ENCODE results near the gene OR6C2.
"Not testable (repeated sequence)": the region's sequence is repeated elsewhere in the genome, so short reads cannot be mapped to it uniquely, and the experiment has no call there.

The OR6C2 gene

DNA sequence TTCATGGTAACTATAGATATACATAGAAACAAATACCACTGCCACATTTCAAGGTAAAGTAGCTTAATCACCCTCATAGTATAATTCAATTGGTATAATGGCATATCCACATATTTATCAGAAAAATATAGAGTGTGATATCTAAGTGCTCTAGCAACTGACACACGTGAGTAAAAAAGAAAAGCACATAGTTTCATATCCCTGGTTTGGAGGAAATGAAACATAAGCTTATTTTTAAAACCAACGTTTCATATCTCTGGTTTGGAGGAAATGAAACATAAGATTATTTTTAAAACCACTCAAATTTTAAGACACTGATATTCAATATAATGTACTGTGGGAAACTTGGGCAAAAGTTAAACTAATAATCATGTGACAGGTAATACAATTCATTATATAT, 24.0 kb downstream of the OR6C2 start:
- TF ChIP-seq, protein P1, sequence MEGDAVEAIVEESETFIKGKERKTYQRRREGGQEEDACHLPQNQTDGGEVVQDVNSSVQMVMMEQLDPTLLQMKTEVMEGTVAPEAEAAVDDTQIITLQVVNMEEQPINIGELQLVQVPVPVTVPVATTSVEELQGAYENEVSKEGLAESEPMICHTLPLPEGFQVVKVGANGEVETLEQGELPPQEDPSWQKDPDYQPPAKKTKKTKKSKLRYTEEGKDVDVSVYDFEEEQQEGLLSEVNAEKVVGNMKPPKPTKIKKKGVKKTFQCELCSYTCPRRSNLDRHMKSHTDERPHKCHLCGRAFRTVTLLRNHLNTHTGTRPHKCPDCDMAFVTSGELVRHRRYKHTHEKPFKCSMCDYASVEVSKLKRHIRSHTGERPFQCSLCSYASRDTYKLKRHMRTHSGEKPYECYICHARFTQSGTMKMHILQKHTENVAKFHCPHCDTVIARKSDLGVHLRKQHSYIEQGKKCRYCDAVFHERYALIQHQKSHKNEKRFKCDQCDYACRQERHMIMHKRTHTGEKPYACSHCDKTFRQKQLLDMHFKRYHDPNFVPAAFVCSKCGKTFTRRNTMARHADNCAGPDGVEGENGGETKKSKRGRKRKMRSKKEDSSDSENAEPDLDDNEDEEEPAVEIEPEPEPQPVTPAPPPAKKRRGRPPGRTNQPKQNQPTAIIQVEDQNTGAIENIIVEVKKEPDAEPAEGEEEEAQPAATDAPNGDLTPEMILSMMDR (IDR thresholded peaks at IDR 0.05; ENCODE audit: low read depth, low read length), result no peak
- no peak for DNase-seq (ENCODE audit: extremely low read depth, low read depth)

DNA sequence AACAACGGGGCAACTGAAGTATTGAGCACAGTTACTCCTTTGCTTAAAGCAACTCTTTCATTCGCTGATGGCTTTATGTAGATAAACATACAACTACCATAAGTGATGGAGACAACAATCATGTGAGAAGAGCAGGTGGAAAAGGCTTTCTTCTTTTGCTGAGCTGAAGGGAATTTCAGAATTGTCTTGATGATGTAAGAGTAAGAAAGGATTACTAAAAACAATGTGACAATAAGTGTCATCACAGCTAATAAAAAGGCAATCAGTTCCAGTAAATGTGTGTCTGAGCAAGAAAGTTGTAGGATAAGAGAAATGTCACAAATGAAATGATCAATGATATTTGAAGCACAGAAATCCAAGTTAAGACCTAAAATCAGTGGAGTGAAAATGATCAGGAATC, 25.4 kb downstream of the OR6C2 start:
- TF ChIP-seq, protein P1 (IDR thresholded peaks at IDR 0.05; ENCODE audit: low read depth, low read length), result no peak
- no peak for DNase-seq (ENCODE audit: extremely low read depth, low read depth)

DNA sequence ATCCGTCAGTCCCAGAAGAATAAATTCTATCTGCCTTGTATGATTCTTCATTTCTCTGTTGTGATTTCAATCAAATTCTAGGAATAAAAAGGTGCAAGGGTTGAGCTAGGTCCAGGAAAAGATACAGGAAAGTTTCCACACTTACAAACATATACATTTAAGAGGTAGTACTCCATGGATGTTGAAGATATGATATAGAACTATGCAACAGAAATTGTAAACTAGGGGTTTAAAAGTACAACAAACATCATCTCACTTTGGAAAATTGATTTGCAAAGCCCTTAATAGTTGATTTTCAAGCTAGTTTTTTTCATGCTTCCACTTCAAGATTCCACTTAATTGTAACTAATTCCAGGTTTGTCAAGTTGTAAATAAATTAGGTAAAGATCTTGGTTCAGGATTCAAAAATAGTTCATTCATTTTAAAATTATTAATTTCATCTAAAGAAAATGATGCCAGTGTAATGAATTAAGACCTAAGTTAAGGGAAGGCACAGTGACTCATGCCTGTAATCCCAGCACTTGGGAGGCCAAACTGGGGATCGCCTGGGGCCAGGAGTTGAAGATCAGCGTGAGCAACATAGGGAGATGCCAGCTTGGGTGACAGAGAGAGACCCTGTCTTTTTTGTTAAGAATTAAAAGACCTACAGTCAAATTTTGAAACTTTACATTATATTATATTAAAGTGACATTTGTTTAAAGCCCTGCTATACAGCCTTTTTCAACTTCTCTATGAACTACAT, 26.4 kb downstream of the OR6C2 start, which contains the start of gene OR6C70:
Gene OR6C70, minus strand, starts transcription at position 51 of the 742 bp plus-strand sequence. Its CDS starts 0 bp downstream, at position 51.
- TF ChIP-seq, protein P1 (IDR thresholded peaks at IDR 0.05; ENCODE audit: low read depth, low read length), result no peak
- no peak for DNase-seq (ENCODE audit: extremely low read depth, low read depth)

DNA sequence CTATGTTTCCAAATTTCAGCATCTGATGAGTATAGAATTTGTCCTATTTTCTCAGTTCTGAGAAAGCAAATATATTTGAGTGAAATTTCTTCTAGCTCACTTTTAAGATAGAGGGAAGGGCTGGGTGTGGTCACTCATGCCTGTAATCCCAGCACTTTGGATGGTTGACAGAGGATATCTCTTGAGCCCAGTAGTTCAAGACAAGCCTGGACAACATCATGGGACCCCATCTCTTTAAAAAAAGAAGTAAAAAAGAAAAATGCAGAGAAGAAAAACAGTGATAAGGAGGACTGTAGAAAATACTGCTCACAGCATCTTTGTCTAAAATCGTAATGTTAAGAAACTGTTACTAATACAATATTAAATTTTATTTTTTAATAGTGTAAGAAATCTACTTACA, 28.4 kb downstream of the OR6C2 start:
- no peak for DNase-seq (ENCODE audit: extremely low read depth, low read depth)
- TF ChIP-seq, protein P1 (IDR thresholded peaks at IDR 0.05; ENCODE audit: low read depth, low read length), result no peak

DNA sequence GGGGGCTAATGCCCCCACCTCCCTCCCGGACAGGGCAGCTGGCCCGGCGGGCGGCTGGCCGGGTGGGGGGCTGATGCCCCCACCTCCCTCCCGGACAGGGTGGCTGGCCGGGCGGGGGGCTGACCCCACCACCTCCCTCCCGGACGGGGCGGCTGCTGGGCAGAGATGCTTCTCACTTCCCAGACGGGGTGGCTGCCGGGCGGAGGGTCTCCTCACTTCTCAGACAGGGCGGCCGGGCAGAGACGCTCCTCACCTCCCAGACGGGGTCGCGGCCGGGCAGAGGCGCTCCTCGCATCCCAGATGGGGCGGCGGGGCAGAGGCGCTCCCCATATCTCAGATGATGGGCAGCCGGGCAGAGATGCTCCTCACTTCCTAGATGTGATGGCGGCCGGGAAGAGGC, 35.3 kb downstream of the OR6C2 start:
- not testable (repeated sequence) for DNase-seq (ENCODE audit: extremely low read depth, low read depth)

DNA sequence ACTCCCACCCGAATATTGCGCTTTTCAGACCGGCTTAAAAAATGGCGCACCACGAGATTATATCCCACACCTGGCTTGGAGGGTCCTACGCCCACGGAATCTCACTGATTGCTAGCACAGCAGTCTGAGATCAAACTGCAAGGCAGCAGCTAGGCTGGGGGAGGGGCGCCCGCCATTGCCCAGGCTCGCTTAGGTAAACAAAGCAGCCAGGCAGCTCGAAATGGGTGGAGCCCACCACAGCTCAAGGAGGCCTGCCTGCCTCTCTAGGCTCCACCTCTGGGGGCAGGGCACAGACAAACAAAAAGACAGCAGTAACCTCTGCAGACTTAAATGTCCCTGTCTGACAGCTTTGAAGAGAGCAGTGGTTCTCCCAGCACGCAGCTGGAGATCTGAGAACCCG, 40.4 kb downstream of the OR6C2 start:
- DNase-seq (ENCODE audit: extremely low read depth, low read depth), result not testable (repeated sequence)

DNA sequence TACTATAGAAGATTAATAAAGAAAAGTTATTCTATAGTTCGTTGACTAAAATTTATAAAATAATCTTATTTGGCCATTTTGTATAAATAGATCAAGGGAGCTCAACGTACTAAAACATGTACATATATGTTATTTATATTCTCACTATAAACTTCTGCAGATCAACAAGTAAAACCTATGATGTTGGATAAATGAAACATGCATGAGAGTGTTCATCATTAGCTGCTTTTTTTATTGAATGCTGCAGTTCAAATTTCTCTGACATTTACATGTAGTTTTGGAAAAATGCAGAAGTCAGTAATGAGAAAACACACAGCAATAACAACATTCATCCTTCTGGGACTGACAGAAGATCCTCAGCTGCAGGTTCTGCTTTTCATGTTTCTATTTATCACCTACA, 48.2 kb downstream of the OR6C2 start, which contains the start of gene OR6C68:
Gene OR6C68, plus strand, starts transcription at position 301 of the 400 bp plus-strand sequence. Its CDS starts 0 bp downstream, at position 301.
- TF ChIP-seq, protein P1 (IDR thresholded peaks at IDR 0.05; ENCODE audit: low read depth, low read length), result no peak
- DNase-seq (ENCODE audit: extremely low read depth, low read depth), result no peak

DNA sequence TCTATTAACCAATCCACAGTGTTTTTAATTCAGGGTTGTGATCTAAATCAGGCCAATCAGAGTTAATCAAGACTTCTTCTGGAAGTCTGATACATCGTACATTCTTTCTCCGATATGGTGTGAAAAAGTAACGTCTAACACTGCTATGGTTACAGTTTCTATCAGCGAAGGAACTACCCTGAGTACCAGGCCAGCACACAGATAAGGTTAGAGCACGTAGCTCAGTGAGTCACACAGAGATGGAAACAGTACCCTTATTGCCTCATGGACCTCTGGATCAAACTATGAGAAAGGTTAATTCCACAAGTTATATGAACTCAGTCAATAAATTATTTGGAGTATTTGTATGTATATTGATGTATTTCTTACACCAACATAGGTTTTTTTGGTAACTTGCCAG, 51.6 kb downstream of the OR6C2 start:
- no peak for DNase-seq (ENCODE audit: extremely low read depth, low read depth)
- TF ChIP-seq, protein P1 (IDR thresholded peaks at IDR 0.05; ENCODE audit: low read depth, low read length), result no peak
